ENCODE results near the gene DPP9. TPM values are rescaled to one million over a fixed set of nuclear protein-coding genes. Genes with fewer than 3 reads are reported as not detected.

Gene DPP9
- total and polyA plus RNA-seq, 2 of the 8 experiments (the other 6 are each of a cell fraction or from before 2014, with no cell fraction given) = 11.6 to 40.7 TPM

DNA sequence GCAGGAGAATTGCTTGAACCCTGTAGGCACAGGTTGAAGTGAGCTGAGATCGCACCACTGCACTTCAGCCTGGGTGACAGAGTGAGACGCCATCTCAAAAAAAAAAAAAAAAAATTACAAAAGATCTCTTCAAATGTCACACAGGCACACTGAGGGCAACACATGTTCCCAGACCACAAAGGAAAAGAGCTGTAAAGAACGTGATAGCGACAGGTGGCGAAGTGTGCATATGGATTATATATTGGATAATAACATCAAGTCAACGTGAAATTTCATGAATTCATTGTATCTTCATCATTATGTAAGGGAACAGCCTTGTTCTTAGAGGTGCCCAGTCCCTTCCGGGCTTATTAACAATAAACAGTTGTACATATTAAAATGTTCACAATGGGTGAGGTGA lies 31.8 kb upstream of the DPP9 start:
- no peak overlapping the region for H2AK5ac ChIP-seq (ENCODE audit: low read depth, low read length)
- no peak overlapping the region for H2BK120ac ChIP-seq (replicated peaks; ENCODE audit: low read depth, low read length)
- no peaks in the 10 kb centered on the region for H3K9me3 ChIP-seq (ENCODE audit: insufficient read depth in 2 of 2, low read depth in 1 of 2, low read length in 1 of 2)
- no peak overlapping the region for H3K23ac ChIP-seq (ENCODE audit: insufficient read length)
- H2BK20ac ChIP-seq (ENCODE audit: low read length) = no peak overlapping the region
- no peak overlapping the region for H2AFZ ChIP-seq (ENCODE audit: low read length)
- no peak overlapping the region for H4K5ac ChIP-seq (ENCODE audit: insufficient read length, low read depth, low read length)
- no peak overlapping the region for H3K4me3 ChIP-seq (ENCODE audit: extremely low read depth in 1 of 4, insufficient read depth in 2 of 4, low read depth in 3 of 4, low read length in 4 of 4)
- H3K79me2 ChIP-seq (ENCODE audit: control insufficient read depth in 1 of 2, insufficient read depth in 2 of 2, low read length in 2 of 2) = no peaks in the 10 kb centered on the region
- H3K18ac ChIP-seq (ENCODE audit: extremely low read depth, low read length) = no peak overlapping the region
- no peak overlapping the region for H2BK15ac ChIP-seq (ENCODE audit: low read length)
- ChIA-PET POLR2A (ENCODE audit: partially characterized antibody) (no interaction called here), CTCF (ENCODE audit: partially characterized antibody) (interaction anchor here (1.0 to 2.5 kb wide), 2 partner anchors 23 to 35 kb away, joined by 6 to 11 read pairs; no protein-coding TSS in a partner anchor)
- H4K20me1 ChIP-seq (replicated peaks in 1 of 2; ENCODE audit: control insufficient read depth in 1 of 2, insufficient read depth in 2 of 2, low read length in 2 of 2) = no peaks in the 10 kb centered on the region
- H3K23me2 ChIP-seq (ENCODE audit: low read depth, low read length) = peaks cover 5% of the 10 kb centered on the region; the same call in 1 of the 2 replicates
- WGBS, 2 experiments (ENCODE audit: extremely low coverage in 1 of 2, insufficient coverage in 1 of 2, insufficient read length in 1 of 2, insufficient replicate concordance in 2 of 2, low coverage in 1 of 2, low lambda C conversion rate in 2 of 2, missing lambda C conversion rate in 1 of 2) = 84% methylated on average over 7 of the region's 7 CpGs; no CpG with 5 or more reads in 1 of the 2 experiments
- no peak overlapping the region for H3K14ac ChIP-seq (ENCODE audit: insufficient read length)
- H3K9ac ChIP-seq (replicated peaks in 1 of 4; ENCODE audit: extremely low read depth in 1 of 4, low read depth in 3 of 4, low read length in 3 of 4) = no peak overlapping the region
- H2BK12ac ChIP-seq (ENCODE audit: low read depth, low read length) = no peak overlapping the region
- no peak overlapping the region for H2BK5ac ChIP-seq (ENCODE audit: low read depth, low read length)
- no peak overlapping the region for H3K56ac ChIP-seq (replicated peaks; ENCODE audit: insufficient read length, low read depth, low read length)
- no peak overlapping the region for H3K4me2 ChIP-seq (ENCODE audit: insufficient read depth in 1 of 2, low read depth in 2 of 2, low read length in 2 of 2)
- H3K36me3 ChIP-seq (ENCODE audit: control insufficient read depth in 2 of 4, insufficient read depth in 4 of 4, low read length in 3 of 4) = no peaks in the 10 kb centered on the region
- no peak overlapping the region for H4K8ac ChIP-seq (ENCODE audit: extremely low read depth, insufficient read depth, low read length)
- H3K79me1 ChIP-seq (ENCODE audit: low read depth, low read length) = no peaks in the 10 kb centered on the region
- peaks cover 0 to 10% (median 6%) of the 10 kb centered on the region in 4 experiments; a peak in 5 of 7 replicates for H3K27me3 ChIP-seq (replicated peaks in 1 of 4; ENCODE audit: control insufficient read depth in 3 of 4, extremely low read depth in 1 of 4, insufficient read depth in 3 of 4, low read length in 3 of 4)
- H4K91ac ChIP-seq (replicated peaks; ENCODE audit: insufficient read length, low read length) = no peak overlapping the region
- H3K27ac ChIP-seq (ENCODE audit: low read depth, low read length) = no peak overlapping the region
- H3K4me1 ChIP-seq (replicated peaks in 1 of 4; ENCODE audit: control insufficient read depth in 3 of 4, insufficient read depth in 4 of 4, low read length in 3 of 4) = peaks cover 0 to 3% (median 2%) of the 10 kb centered on the region in 4 experiments; a peak in 3 of 7 replicates
- no peak overlapping the region for H3K4ac ChIP-seq (replicated peaks; ENCODE audit: insufficient read length, low read depth, low read length)
- no peak for DNase-seq (ENCODE audit: low read depth in 1 of 2, low spot score in 2 of 2)
- FAIRE-seq = no peak
- no peak for TF ChIP-seq CBX8 (IDR thresholded peaks at IDR 0.05; ENCODE audit: borderline replicate concordance, low read depth, low read length)
- no peak for TF ChIP-seq POLR2AphosphoS5 (IDR thresholded peaks at IDR 0.05; ENCODE audit: low read depth, low read length)
- no peak for TF ChIP-seq SP4 (IDR thresholded peaks at IDR 0.05; ENCODE audit: low read length)
- no peak for TF ChIP-seq POU5F1 (IDR thresholded peaks at IDR 0.05; ENCODE audit: low read depth, low read length)
- TF ChIP-seq, protein P1, sequence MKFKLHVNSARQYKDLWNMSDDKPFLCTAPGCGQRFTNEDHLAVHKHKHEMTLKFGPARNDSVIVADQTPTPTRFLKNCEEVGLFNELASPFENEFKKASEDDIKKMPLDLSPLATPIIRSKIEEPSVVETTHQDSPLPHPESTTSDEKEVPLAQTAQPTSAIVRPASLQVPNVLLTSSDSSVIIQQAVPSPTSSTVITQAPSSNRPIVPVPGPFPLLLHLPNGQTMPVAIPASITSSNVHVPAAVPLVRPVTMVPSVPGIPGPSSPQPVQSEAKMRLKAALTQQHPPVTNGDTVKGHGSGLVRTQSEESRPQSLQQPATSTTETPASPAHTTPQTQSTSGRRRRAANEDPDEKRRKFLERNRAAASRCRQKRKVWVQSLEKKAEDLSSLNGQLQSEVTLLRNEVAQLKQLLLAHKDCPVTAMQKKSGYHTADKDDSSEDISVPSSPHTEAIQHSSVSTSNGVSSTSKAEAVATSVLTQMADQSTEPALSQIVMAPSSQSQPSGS (IDR thresholded peaks at IDR 0.05; ENCODE audit: low read length) = no peak
- no peak for TF ChIP-seq TAF1 (IDR thresholded peaks at IDR 0.05; ENCODE audit: low read depth, low read length)
- TF ChIP-seq CTBP2 (IDR thresholded peaks at IDR 0.05; ENCODE audit: borderline replicate concordance, insufficient read depth, insufficient read length, low read length) = no peak
- TF ChIP-seq TAF7 (optimal IDR thresholded peaks at IDR 0.05; ENCODE audit: borderline replicate concordance, low read depth, low read length) = no peak
- no peak for TF ChIP-seq BRCA1 (IDR thresholded peaks at IDR 0.05; ENCODE audit: low read depth, low read length)
- TF ChIP-seq GTF2F1 (IDR thresholded peaks at IDR 0.05; ENCODE audit: borderline replicate concordance, low read depth, low read length) = no peak
- no peak for TF ChIP-seq GABPA (IDR thresholded peaks at IDR 0.05; ENCODE audit: borderline replicate concordance, insufficient read depth, low read length)
